H9 (cell line): ENCODE data around the gene PYGL. TPM values are rescaled to one million over a fixed set of nuclear protein-coding genes. Genes with fewer than 3 reads are reported as not detected.

Source experiments
- DNase-seq: peaks from one replicate; pipeline ENCODE4 v3.0.0-alpha.2; 2017
- H2AFZ ChIP-seq: one replicate; pipeline ENCODE4 v1.6.1; 2013; ENCODE audit warnings: mild to moderate bottlenecking, low read length, control low read depth, moderate library complexity
- H2AK5ac ChIP-seq: 2 replicates; pipeline ENCODE4 v1.6.1; 2013; ENCODE audit warnings: low read length, control low read depth, mixed read lengths; ENCODE audit not compliant: insufficient read length
- H2BK120ac ChIP-seq: one replicate; pipeline ENCODE4 v1.6.1; 2013; ENCODE audit warnings: low read depth, mild to moderate bottlenecking, low read length, control low read depth, inconsistent platforms; ENCODE audit not compliant: poor library complexity, severe bottlenecking
- H2BK12ac ChIP-seq: 2 replicates; pipeline ENCODE4 v1.6.1; 2013; ENCODE audit warnings: low read length, control low read depth, mixed read lengths, low read depth; ENCODE audit not compliant: insufficient read length
- H2BK15ac ChIP-seq: 2 replicates; pipeline ENCODE4 v1.6.1; 2013; ENCODE audit warnings: low read depth, low read length, control low read depth
- H2BK20ac ChIP-seq: one replicate; pipeline ENCODE4 v1.6.1; 2013; ENCODE audit warnings: low read depth, mild to moderate bottlenecking, low read length, control low read depth, inconsistent platforms; ENCODE audit not compliant: poor library complexity, severe bottlenecking
- H2BK5ac ChIP-seq: 2 replicates; pipeline ENCODE4 v1.6.1; 2013; ENCODE audit warnings: low read length, control low read depth, mixed read lengths; ENCODE audit not compliant: insufficient read length
- H3K14ac ChIP-seq: 2 replicates; pipeline ENCODE4 v1.6.1; 2013; ENCODE audit warnings: low read length, control low read depth; ENCODE audit not compliant: insufficient read depth
- H3K18ac ChIP-seq: 2 replicates; pipeline ENCODE4 v1.6.1; 2013; ENCODE audit warnings: low read depth, mild to moderate bottlenecking, mixed read lengths, low read length, control low read depth; ENCODE audit not compliant: insufficient read length
- H3K23ac ChIP-seq: 2 replicates; pipeline ENCODE4 v1.6.1; 2013; ENCODE audit warnings: low read length, control low read depth, mixed read lengths, low read depth; ENCODE audit not compliant: insufficient read length
- H3K23me2 ChIP-seq: 2 replicates; pipeline ENCODE4 v1.6.1; 2013; ENCODE audit warnings: low read depth, mild to moderate bottlenecking, mixed read lengths, low read length, control low read depth; ENCODE audit not compliant: insufficient read length, poor library complexity, severe bottlenecking
- H3K27ac ChIP-seq: 2 replicates; pipeline ENCODE4 v1.5.1; 2013; ENCODE audit warnings: low read length, control low read depth, mixed read lengths, low read depth; ENCODE audit not compliant: insufficient read length
- H3K27me3 ChIP-seq: 2 replicates; pipeline ENCODE4 v1.6.1; 2013; ENCODE audit warnings: low read length, control low read depth, inconsistent platforms; ENCODE audit not compliant: insufficient read depth
- H3K4ac ChIP-seq: 2 replicates; pipeline ENCODE4 v1.6.1; 2013; ENCODE audit warnings: low read depth, mild to moderate bottlenecking, control low read depth, inconsistent platforms, low read length, moderate library complexity
- H3K4me1 ChIP-seq: 2 replicates; pipeline ENCODE4 v1.6.1; 2013; ENCODE audit warnings: low read length, control low read depth, inconsistent platforms; ENCODE audit not compliant: insufficient read depth
- H3K4me2 ChIP-seq: 2 replicates; pipeline ENCODE4 v1.6.1; 2013; ENCODE audit warnings: low read length, control low read depth, mixed read lengths; ENCODE audit not compliant: insufficient read length, insufficient read depth
- H3K56ac ChIP-seq: 2 replicates; pipeline ENCODE4 v1.6.1; 2013; ENCODE audit warnings: low read depth, mild to moderate bottlenecking, mixed read lengths, low read length, control low read depth; ENCODE audit not compliant: insufficient read length
- H3K79me1 ChIP-seq: 2 replicates; pipeline ENCODE4 v1.6.1; 2013; ENCODE audit warnings: low read depth, mild to moderate bottlenecking, moderate library complexity, low read length, control low read depth, inconsistent platforms; ENCODE audit not compliant: insufficient read depth, poor library complexity, severe bottlenecking
- H3K79me2 ChIP-seq: 2 replicates; pipeline ENCODE4 v1.6.1; 2013; ENCODE audit warnings: low read length, control low read depth, inconsistent platforms; ENCODE audit not compliant: insufficient read depth
- H3K9ac ChIP-seq: 2 replicates; pipeline ENCODE4 v1.6.1; 2013; ENCODE audit warnings: low read length, control low read depth, mixed read lengths; ENCODE audit not compliant: insufficient read length; ENCODE audit errors: extremely low read depth
- H3K9me3 ChIP-seq: one replicate; pipeline ENCODE4 v1.6.1; 2013; ENCODE audit warnings: low read depth, low read length, inconsistent platforms; ENCODE audit not compliant: control insufficient read depth
- H3T11ph ChIP-seq: one replicate; pipeline ENCODE4 v1.6.1; 2013; ENCODE audit warnings: mild to moderate bottlenecking, low read length, control low read depth, inconsistent platforms
- H4K20me1 ChIP-seq: one replicate; pipeline ENCODE4 v1.6.1; 2013; ENCODE audit not compliant: control insufficient read depth, insufficient read length, insufficient read depth
- H4K5ac ChIP-seq: 2 replicates; pipeline ENCODE4 v1.6.1; 2013; ENCODE audit warnings: low read depth, mild to moderate bottlenecking, mixed read lengths, low read length, control low read depth; ENCODE audit not compliant: insufficient read length
- H4K8ac ChIP-seq: replicated peaks from 2 replicates; pipeline ENCODE4 v1.6.1; 2013; ENCODE audit warnings: low read length, control low read depth, mixed read lengths, low read depth; ENCODE audit not compliant: insufficient read length
- H4K91ac ChIP-seq: 2 replicates; pipeline ENCODE4 v1.6.1; 2013; ENCODE audit warnings: low read depth, mild to moderate bottlenecking, moderate library complexity, mixed read lengths, low read length, control low read depth; ENCODE audit not compliant: insufficient read length
- H3K27ac Mint-ChIP-seq, 3 experiments: 2 replicates in 2 of 3; 3 replicates in 1 of 3; pipeline ENCODE4 v1.8.0; 2020 to 2021; ENCODE audit warnings: mixed read lengths in 3 of 3, mild to moderate bottlenecking in 1 of 3, moderate library complexity in 1 of 3
- H3K27me3 Mint-ChIP-seq: 2 replicates; pipeline ENCODE4 v1.8.0; 2021; ENCODE audit warnings: low read depth, mild to moderate bottlenecking, moderate library complexity, mixed read lengths
- H3K36me3 Mint-ChIP-seq, 3 experiments: 2 replicates in 2 of 3; 3 replicates in 1 of 3; pipeline ENCODE4 v1.8.0; 2020 to 2021; ENCODE audit warnings: low read depth in 3 of 3, mixed read lengths in 3 of 3; ENCODE audit not compliant: insufficient read depth in 1 of 3
- H3K4me1 Mint-ChIP-seq, 2 experiments: 2 replicates each; pipeline ENCODE4 v1.8.0; 2020; ENCODE audit warnings: mixed read lengths in 2 of 2
- H3K4me3 Mint-ChIP-seq, 2 experiments: 2 replicates in 1 of 2; 3 replicates in 1 of 2; pipeline ENCODE4 v1.8.0; 2020 to 2021; ENCODE audit warnings: mild to moderate bottlenecking in 2 of 2, mixed read lengths in 2 of 2, moderate library complexity in 1 of 2
- H3K9me3 Mint-ChIP-seq, 2 experiments: 2 replicates in 1 of 2; 3 replicates in 1 of 2; pipeline ENCODE4 v1.8.0; 2020; ENCODE audit warnings: mild to moderate bottlenecking in 2 of 2, mixed read lengths in 2 of 2, moderate library complexity in 1 of 2
- CTCF ChIP-seq: fragments of 200-600 bp; sonication (generic); conservative IDR thresholded peaks from 3 replicates; pipeline ENCODE4 v1.8.0; 2021; ENCODE audit warnings: antibody characterized with exemption, mild to moderate bottlenecking
- WGBS: extraction: QIAGEN DNeasy Blood & Tissue Kit; methylation state at CpG from one replicate; pipeline ENCODE4 v1.1.7; 2013; ENCODE audit warnings: missing lambda C conversion rate, low lambda C conversion rate, mixed read lengths; ENCODE audit not compliant: insufficient read length; ENCODE audit errors: extremely low coverage; 5-methylcytosine and 5-hydroxymethylcytosine counted together
- total RNA-seq: library from RNA; stranded (reverse); gene quantifications from 2 replicates; pipeline ENCODE4 v1.2.1, GENCODE V29; 2021

Gene PYGL
- total RNA-seq, 1 experiment from 2014 or later: 53.8 TPM

GRCh38 chr14:50977863-50978528, 33.7 kb upstream of the PYGL start:
- Mint-ChIP-seq H3K27me3 (peaks cover 3% of the 10 kb centered on the region), H3K9me3 (no peaks in the 10 kb centered on the region), H3K36me3 (no peaks in the 10 kb centered on the region), H3K27ac (peak overlapping the region in 1 of 3 experiments; percentile 3; a peak in 1 of 7 replicates), H3K4me3 (no peak overlapping the region; a peak in 1 of 5 replicates), H3K4me1 (peaks cover 0 to 4% of the 10 kb centered on the region in 2 experiments; a peak in 2 of 4 replicates)
- Histone ChIP-seq H2BK12ac (no peak overlapping the region), H3K4ac (no peak overlapping the region), H3K23me2 (no peaks in the 10 kb centered on the region), H3K4me2 (no peak overlapping the region), H3K79me1 (no peaks in the 10 kb centered on the region), H3K18ac (no peak overlapping the region), H2BK120ac (no peak overlapping the region), H4K20me1 (no peaks in the 10 kb centered on the region), H2BK5ac (no peak overlapping the region), H3K4me1 (no peaks in the 10 kb centered on the region; the same call in 1 of the 2 replicates), H4K8ac (no peak overlapping the region), H3K56ac (no peak overlapping the region), H2AFZ (no peak overlapping the region), H3K79me2 (no peaks in the 10 kb centered on the region), H4K5ac (no peak overlapping the region), H3K27ac (no peak overlapping the region), H3T11ph (no peak overlapping the region), H3K23ac (no peak overlapping the region), H2BK15ac (no peak overlapping the region), H3K27me3 (no peaks in the 10 kb centered on the region; the same call in 1 of the 2 replicates), H2BK20ac (no peak overlapping the region), H2AK5ac (no peak overlapping the region), H3K14ac (no peak overlapping the region), H3K9me3 (no peaks in the 10 kb centered on the region), H4K91ac (no peak overlapping the region), H3K9ac (no peak overlapping the region)
- no peak for DNase-seq
- no CpG with 5 or more reads among the region's 3 CpGs for WGBS
- no peak for TF ChIP-seq CTCF
